Smooth muscle cell of the brain vasculature (primary cell): ENCODE data around the gene RPL19.
"Not testable (repeated sequence)": the region's sequence is repeated elsewhere in the genome, so short reads cannot be mapped to it uniquely, and the experiment has no call there.

ENCODE experiments used
- DNase-seq: peaks from one replicate; pipeline ENCODE4 v3.0.0-alpha.2; 2012; ENCODE audit warnings: low read depth, low spot score

The RPL19 gene

DNA sequence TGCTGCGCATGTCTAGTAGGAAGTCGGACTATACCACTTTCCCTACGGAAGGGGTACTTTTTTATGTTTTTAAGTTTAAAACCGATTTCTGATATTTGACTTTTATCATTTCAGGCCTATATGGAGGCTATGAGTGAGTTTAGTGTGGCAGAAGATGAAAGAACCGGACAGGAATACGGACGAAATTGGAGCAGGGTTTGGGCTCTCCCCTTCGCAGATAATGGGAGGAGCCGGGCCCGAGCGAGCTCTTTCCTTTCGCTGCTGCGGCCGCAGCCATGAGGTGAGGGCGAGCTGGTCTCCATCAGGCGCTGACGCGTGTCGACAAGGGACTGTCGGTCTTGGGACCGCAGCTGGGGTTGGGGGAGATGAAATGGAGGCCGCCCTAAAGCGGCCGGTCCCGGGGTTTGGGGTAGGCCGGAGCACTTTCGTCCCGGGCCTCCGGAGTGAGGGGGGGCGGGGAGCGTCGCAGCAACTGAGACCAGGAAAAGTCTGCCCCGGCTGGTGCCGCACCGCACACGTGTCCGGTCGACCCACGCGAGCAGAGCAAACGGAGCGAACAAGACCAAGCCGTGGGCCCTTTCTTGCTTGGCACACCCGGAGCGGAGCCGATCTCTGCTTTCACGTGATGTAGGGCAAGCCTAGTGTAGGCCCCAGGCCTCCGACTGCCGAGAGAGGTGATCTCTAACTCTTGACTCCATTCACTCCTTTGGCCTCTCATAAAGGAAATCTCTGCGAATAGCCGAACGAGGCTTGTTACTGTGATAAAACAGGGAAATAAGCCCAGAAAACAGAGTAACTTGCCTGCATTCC lies at the start of gene RPL19:
Gene RPL19, plus strand, starts transcription at position 214 of the 810 bp plus-strand sequence. Its CDS starts 62 bp downstream, at position 276.
- no peak for DNase-seq

DNA sequence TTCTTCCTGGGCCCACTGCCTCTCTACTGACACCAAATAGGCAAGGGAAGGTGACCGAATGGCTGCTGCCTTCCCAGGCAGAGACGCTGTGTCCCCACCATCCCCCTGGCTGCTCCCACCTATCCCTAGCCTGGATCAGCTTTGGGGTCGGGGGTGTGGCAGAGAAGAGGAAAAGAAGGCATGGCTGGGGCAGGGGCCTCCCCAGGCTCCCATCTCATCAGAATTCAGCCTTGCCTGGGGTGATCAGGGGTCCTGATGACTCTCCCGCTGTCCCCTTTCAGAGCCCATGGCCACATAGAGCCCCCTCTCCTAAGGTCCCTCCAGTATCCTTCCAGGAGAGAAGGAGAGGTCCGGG lies 49.3 kb upstream of the RPL19 start:
- DNase-seq = no peak

DNA sequence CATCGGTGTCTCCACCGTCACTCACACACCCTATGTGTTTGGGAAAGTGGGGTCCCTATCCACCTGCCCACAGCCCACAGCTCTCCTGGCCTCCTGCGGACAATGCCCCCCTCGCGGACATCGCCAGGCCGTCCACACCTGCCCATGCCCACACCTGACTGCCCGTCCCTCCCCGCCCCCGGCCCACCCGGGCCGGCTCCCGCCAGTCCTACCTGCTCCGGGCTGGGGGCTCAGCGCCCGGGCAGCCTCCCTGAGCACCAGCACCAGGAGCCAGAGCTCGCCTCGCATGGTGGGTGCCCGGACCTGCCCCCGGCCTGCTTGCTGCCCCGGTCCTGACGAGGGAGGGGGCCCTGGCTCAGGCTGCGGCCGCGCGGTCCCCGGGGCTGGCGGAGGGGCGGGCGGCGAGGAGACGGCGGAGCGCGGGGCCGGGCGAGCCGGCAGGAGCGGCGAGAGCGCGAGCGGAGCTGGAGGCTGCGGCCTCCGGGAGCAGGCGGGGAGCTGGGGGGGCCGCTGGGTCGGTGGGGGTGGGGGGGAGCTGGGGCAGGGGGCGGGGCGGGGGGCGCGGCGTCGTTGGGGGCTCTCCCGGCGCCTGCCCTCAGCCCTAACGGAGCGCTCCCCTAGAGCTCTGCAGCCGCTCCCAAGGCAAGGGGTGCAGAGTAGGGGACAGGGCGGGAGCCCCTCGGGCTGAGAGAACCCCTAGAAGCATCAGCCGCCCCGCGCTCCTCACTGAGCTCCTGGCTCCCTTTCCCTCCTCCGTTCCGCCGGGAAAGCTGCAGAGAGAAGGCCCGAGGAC lies 48.7 kb upstream of the RPL19 start, which contains the start of gene PLXDC1:
Gene PLXDC1, minus strand, starts transcription at position 488 of the 793 bp plus-strand sequence. Its CDS starts 200 bp downstream, at position 288.
- DNase-seq = no peak

DNA sequence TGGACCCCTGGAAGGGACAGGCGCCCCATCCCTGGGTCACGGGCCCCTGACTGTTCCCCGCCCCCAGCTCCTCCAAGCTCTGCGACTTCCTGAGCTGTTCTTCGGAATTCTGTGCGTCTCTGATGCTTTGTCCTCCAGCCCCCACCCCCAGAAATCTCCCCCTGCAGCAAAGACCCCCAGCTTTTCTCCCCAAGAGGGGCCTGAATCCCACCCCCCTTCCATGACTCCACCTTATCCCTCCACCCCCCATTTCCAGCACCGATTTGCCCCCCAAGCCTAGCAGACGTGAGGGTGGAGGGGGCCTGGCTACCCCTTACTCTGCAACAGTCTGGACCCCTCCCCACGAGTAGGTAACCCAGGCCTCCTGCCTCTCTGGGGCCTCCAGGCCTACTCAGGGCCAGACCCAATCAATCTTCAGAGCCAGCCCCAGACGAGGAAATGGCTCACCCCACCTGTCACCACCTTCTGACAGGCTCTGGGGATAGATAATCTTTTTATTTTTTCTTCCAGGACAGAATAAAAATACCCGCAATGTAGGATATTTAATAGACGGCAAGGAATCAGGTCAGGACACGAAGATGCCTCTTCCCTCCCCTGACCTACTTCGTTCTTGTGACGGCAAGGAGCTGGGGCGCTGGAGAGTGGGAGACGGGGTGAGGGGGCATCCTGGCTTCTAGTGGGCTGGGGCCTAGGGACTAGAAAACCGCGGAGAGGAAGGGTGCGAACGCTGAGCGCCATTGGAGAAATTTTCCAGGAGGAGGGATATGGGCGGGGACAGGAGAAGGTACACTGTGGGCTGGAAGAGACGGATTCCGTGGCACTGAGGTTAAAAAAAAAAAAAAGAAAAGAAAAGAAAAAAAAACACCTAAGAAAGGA lies 47.9 kb upstream of the RPL19 start:
- DNase-seq = no peak

DNA sequence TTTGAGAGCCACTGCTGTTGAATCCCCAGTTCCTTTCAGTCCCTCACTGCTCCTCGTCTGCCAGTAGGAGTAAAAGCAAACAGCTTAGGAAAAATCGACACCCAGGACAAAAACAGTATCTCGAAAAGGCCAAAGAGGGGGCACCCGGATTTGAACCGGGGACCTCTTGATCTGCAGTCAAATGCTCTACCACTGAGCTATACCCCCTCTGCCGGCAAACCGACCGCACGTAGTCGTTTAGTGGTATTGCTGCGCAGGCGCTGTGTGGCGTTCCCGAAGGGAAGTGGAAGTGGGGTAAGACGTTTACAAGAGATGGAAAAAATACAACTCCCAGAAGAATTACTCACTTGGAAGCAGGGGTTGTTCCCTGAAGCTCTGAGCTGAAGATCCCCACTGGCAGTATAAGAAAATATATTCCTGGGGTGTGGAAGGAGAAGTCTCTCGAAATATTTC lies 46.5 kb upstream of the RPL19 start:
- DNase-seq = peak; percentile 77

DNA sequence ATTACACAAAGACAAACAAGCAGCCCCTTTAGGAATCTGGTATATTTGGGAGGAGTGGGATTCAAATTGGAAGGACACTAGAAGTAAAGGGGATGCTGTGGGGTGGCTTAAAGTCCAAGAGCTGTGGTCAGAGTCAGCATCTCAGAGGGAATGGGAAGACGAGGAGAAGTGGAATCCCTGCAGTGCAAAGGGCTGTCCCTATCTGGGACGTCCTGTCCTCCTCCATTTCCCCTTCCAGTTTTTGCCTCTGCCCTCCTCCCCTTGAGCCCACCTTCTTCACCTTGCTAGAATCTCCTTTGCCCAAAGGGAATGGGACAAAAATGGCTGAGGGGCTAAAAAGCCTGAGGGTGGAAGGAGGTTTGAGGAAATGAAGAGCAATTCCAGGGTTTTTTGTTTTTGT lies 44.4 kb upstream of the RPL19 start:
- no peak for DNase-seq

DNA sequence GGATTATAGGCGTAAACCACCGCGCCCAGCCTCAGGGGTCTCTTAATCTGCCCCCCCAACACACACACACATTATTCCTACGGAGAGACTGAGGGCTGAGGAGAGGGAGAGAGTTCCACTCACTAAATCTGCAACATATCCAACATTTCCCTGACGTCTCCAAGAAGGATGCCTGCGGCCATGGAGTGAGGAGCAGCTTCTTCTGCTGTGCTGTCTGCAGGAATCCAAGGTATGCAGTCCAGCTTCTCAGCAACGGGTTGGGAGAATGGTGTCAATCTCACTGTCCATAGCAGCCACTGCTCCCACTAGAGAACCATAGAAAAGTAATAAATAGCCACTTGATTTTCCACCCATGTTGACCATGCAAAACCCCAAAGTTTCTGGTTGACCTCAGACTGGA lies 43.6 kb upstream of the RPL19 start:
- no peak for DNase-seq

DNA sequence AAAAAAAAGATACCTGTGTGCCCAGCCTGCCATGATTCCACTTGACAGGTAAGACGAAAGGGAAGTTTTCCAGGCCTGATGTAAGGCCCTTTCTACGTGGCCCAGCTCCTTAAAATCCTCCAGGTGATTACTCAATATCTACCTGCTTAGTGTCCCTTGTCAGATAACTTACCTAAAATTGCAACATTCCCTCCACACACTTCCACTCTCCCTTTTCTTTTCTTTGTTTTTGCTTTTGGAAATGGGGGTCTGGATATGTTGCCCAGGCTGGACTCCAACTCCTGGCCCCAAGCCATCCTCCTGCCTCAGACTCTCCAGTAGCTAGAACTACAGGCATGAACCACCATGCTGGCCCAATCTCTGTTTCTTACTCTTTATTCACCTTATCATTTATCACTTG lies 41.5 kb upstream of the RPL19 start:
- no peak for DNase-seq

DNA sequence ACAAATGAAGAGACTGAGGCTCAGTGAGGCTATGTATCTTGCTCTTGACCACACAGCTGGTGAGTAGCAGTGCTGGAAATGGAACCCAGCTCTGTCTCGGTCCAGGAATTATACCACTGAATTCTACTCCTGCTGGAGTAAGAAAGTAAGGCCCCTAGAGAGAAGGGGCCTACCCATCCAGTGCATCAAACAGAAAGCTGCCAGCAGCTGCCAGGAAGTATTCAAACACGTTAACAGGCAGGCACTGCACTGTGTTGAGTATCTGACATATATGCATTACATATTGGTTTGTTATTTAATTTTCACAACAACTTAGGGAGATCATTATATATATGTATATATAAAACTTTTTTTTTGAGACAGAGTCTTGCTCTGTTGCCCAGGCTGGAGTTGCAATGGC lies 38.1 kb upstream of the RPL19 start:
- no peak for DNase-seq

DNA sequence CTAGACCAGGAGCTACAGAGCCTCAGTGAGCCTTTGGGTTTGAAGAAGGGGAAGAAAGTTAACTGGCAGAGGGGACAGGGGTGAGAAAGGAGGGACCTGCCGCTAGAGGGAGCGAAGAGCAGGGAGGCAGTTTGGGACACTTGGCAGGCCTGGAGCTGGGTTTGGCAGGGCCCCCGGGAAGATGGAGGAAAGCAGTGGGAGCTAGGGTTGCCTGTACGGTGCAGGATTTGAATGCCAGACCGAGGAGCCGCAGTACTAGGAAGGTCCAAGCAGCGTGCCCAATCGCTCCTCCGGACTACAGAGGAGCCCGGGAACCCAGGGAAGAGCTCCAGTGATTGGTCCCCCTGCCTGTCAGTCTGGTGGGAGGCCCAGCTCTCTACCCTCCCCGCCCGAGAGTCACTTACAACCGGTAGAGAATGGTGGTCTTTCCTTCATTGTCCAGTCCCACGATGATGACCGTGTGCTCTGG lies 35.4 kb upstream of the RPL19 start:
- peak; percentile 69 for DNase-seq

DNA sequence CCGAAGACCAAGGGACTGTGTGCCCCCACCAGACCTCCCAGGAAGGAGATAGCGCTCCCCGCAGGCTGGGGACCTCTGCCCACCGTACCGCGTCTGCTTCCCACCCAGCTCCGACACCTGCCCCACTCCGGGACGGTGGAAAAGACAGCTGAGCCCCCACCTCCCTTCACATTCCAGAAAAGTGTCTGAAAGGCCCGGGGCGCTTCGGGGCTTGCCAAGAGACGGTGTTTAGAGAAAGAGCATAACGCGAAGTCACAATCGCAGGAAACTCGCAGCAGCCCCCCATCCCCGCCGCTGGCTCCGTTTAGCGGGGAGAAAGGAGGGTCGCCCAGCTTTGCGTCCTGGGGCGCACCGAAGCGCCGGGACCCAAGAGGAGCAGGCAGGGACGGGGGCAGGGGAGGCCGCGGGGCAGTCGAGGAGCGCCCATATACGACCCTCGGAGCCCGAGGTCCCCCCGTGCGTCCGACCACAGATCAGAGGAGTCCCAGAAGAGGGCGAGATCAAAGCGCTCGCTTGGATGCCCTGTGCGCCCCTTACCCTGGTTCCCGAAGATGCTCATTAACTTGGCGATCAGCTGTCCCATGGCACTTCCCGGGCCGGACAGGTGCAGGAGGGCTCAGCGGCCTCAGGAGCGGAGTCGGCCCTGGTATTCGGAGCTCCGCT lies 34.8 kb upstream of the RPL19 start:
- DNase-seq = no peak

DNA sequence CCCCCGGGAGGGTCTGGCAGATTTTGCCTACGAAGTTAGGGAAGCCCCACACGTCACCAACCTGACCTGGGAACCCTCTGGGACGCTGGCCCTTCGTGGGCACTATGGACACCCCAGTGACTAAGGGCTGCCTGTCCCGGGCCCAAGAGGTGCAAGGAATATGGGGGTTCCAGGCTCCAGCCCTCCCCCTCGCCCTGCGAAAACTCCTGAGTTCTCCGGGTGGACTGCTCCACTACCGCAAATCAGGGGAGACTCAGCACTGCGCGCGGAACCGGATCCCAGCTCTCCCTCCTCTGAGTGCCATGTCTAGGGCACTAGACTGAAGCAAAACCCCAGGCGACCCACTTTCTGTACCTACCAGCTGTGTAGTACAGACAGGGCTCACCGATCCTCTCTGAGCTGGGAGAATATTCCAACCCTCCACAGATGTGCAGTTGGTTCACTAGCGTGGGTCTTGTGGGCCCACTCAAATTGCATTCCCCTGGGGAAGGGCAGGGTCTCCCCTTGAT lies 34.2 kb upstream of the RPL19 start, which contains the start of gene ARL5C:
Gene ARL5C, minus strand, starts transcription at position 321 of the 509 bp plus-strand sequence. CDS start 401 bp downstream, outside the sequence.
- DNase-seq = no peak

DNA sequence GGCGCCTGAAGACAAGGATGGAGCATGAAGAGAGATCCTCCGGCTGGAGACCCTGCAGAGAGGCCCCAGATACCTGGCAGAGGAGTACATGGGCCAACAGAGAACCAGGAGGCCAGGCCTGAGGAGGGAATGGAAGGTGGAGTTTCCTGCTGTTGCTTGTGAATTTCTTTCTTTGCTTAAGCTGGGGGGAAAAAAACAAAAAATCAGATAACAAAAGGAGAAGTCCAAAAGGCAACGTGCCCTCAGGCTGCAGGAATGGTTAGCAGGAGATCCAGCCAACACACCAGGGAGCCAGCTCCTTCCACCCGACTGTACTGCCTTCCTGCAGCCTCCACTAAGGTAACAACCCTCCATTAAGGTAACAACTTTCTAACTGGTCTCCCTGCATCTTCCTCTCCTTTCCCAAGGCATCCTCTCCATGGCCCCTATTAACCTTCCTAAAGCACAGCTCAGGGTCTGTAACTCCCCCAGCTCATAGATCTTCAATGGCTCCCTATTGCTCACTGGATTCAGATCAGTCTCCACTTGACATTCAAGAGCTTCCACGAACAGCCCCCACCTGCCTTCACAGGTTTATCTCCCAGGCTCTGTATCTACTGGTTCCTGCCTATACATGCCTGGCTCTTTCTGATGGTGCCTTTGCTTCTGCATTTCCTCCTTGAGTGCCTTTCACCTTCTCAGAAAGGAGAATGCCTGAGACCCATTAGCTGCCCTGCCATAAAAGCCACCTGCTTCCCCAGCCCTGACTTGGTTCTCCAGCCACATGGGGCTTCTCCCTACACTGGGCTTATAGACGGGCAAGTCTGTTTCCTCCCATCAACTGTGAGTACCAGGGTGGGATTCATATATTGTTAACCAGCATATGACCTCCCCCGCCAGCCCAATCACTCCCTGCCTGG lies 33.4 kb upstream of the RPL19 start:
- DNase-seq = no peak

DNA sequence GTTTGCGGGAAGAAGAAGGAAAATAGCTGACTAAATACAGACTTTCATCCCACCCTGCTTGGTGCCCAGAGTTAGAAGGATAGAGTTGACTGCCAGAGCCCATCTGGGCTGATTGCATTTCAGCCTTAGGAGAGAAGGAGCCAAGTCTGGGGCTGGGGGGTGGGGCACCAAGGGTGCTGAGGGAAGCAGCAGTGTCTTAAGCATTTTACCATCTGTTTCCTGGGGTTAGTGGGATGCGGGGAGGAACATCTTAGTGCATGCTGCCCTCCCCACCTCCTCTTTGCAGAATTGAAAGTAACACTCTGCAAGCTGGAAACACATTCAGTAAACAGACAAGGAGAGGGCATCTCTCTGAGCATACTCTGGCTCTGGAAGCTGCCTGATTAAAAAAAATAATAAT lies 32.6 kb upstream of the RPL19 start:
- DNase-seq = no peak

DNA sequence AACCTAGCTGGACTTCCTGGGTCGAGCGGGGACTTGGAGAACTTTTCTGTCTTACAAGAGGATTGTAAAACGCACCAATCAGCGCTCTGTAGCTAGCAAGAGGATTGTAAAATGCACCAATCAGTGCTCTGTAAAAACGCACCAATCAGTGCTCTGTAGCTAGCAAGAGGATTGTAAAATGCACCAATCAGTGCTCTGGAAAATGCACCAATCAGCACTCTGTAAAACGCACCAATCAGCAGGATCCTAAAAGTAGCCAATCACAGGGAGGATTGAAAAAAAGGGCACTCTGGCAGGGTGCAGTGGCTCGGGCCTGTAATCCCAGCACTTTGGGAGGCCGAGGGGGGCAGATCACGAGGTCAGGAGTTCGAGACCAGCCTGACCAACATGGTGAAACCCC lies 31.6 kb upstream of the RPL19 start:
- not testable (repeated sequence) for DNase-seq

DNA sequence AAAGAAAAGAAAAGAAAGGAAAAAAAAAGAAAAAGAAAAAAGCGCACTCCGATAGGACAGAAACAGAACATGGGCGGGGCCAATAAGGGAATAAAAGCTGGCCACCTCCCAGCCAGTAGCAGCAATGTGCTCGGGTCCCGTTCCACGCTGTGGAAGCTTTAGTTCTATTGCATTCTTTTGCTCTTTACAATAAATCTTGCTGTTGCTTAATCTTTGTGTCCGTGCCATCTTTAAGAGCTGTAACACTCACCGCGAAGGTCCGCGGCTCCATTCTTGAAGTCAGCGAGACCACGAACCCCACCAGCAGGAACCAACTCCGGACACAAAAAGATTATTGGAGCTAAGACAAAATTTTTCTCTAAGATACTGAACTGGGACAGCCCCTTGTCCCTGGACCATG lies 31.0 kb upstream of the RPL19 start:
- DNase-seq = no peak

DNA sequence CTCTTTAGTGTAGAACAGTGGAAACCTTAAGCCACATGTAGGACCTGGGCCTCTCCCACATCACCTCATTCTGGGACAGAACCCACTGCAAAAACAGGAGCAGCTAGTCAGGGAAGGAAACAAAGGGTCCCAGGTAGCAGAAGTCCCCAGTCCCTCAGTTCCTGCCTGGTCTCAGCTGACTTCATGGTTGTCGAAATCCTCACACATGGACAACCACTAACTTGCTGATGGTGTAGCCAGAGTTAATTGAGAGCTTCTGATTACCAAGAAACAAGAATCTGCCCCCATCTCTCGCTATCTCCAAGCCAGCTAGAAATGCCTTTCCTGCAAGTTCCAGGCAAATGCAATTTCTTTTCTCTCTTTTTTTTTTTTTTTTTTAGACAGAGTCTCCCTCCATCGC lies 30.6 kb upstream of the RPL19 start:
- no peak for DNase-seq

DNA sequence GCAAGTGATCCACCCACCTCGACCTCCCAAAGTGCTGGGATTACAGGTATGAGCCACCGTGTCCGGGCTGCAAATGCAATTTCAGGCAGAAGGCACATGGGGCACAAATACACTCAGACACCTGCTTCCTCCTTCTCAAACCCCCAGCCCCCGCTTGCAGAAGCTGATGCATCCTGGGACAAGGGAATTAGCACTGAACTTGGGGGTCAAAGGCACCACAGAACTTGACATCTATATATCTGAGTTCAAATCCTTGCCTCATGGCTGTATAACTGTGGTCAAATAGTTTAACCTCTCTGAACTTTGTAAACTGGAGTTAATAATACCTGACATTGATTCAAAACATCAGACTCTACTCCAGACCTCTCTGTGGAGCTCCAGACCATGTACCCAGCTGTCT lies 30.0 kb upstream of the RPL19 start:
- DNase-seq = no peak

DNA sequence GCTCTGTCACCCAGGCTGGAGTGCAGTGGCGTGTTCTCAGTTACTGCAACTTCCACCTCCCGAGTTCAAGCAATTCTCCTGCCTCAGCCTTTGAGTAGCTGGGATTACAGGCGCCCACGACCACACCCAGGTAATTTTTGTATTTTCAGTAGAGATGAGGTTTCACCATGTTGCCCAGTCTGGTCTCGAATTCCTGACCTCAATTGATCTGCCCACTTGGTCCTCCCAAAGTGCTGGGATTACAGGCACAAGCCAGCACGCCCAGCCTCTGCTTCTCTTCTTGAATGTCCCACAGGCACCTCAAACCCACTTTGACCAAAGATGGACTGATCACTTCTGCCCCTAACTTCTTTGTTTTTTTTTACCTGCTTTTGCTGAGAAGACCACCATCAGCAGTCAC lies 29.5 kb upstream of the RPL19 start:
- DNase-seq = no peak

DNA sequence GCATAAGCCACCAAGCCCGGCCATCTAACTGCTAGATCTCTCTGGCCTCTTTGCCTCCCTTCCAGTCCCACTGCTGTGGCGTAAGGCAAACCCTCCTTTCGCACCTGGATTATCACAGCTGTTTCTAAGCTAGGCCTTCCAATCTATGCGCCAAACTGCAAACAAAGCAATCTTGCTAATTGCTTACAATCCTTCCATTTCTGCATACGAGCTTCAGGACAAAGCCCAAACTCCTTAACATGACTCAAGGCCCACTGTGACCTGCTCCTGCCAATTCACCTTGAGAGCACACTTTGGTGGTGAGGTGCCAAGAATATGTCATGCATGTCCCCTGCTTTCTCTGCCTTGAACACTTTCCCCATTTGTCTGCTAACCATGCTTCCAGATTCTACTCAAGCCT lies 28.1 kb upstream of the RPL19 start:
- DNase-seq = no peak
